Measurements from ENCODE around the gene CCNL1.

The CCNL1 gene

GRCh38 chr3:157170861-157171260, 10.9 kb upstream of the CCNL1 start:
- DNase-seq: peak; percentile 82 to 86

- DNase-seq: no peak
Observed at GRCh38 chr3:157167371-157168042, 7.6 kb upstream of the CCNL1 start.

GRCh38 chr3:157166561-157166960, 6.6 kb upstream of the CCNL1 start:
- no peak for DNase-seq

DNA sequence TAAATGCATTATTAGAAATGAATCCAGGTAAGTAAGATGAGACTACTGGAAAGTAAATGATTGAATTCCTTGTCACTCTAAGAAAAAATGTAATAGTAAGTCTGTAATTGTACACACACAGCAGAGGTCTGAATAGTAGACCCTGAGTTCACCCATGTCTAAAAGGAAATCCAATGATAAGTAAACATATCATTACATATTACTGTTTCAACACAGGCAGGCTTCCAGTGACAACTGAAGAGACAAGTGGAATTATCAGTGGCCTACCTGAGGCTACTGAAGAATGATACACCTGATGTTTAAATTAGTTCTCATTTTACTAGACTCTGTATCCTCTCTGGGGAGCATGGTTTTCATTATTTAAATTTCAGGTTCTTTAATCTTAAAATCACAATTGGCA, 6.2 kb upstream of the CCNL1 start:
- DNase-seq: no peak

- DNase-seq: no peak
Observed at GRCh38 chr3:157163217-157163953, 3.4 kb upstream of the CCNL1 start.

- DNase-seq: peak; percentile 31
Observed at GRCh38 chr3:157162620-157163019, 2.7 kb upstream of the CCNL1 start.

DNA sequence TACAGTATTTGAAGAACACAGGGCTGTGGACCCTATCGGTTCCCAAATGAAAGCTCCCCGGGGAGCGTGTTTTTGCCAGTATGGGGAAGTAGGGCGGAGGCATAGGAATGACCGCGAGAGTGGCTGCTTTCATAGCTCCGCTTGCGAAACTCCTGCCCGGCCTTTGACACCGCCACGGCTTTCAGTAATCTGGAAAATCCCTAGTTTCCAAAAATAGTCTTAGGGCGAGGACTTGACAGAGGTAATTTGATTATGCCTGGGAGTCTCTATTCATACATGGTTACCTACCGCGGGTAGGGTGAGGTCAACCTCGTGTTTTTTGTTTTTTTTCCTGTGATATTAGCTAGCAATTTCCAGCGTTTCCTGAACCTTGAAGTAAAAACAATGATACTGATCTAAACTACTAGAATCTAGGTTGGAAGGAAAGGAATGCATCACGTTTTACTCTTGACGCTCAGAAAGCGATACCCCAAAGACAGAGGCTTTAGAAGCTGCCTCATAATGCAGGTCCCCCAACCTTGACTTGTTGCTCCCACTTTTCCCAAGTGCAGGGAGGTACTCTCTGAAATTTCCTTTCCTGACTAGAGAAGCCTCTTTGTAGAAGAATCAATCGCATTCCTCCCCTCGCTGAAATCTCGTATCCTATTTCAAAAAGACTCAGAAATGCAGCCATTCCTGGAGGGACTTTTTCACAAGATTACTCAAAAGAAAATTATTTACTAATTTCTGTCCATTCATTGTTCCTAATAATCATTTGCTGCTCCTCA, 894 bp upstream of the CCNL1 start:
- peak; percentile 78 to 80 for DNase-seq

DNA sequence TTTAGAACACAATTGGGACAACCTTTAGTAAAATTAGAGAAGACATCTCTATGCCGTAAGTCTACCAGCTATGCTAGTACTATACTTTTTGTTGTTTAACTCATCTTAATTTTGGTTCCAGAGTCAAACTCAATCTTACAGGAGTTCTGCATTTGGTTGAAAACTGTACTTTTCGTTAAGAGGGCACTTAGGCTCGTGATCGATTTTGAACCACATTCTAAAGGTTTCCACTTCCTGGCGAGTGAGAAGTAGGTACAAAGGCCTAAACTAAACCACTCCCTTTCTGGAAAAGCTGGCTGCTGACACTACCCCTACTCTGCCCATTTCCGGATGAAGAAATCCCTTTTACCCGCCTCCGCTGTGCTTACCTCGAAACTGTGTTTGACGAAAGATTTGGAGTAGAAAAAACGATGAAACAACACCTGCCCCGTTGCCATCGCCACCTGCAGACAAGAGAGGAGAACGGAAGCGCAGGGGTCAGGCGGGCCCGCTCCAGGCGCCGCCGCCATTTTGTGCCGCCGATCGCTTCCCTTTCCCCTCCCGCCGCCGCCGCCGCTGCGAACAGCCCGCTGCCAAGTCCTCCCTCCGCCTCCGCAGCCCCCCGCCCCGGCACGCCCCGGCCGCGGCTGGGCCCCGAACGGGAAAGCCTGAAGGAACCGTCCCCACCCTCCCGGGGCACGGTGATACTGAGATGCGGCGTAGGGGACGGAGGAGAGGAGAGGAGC, 748 bp downstream of the CCNL1 start:
- peak; percentile 77 for DNase-seq

GRCh38 chr3:157157836-157158235, 2.1 kb downstream of the CCNL1 start:
- no peak for DNase-seq

GRCh38 chr3:157156837-157157635, 2.9 kb downstream of the CCNL1 start:
- DNase-seq: no peak

DNA sequence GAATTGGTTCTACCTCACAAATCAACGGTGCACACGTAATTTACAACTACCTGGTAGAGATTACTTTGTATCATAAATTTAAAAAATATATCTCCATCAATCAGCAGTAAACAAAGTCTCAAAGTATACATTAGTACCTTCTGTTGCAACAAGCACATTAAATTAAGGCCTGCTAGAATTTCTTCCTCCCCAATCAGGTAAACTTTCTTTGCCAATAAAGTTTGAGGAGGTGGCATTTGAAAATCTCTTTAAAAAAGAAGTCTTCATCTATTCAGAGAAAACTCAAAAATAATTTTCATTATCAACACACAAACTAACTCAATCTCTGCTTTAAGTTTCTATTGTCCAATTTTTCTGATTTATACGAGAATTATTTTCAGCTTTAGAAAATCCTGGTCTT, 4.4 kb downstream of the CCNL1 start:
- DNase-seq: no peak

DNA sequence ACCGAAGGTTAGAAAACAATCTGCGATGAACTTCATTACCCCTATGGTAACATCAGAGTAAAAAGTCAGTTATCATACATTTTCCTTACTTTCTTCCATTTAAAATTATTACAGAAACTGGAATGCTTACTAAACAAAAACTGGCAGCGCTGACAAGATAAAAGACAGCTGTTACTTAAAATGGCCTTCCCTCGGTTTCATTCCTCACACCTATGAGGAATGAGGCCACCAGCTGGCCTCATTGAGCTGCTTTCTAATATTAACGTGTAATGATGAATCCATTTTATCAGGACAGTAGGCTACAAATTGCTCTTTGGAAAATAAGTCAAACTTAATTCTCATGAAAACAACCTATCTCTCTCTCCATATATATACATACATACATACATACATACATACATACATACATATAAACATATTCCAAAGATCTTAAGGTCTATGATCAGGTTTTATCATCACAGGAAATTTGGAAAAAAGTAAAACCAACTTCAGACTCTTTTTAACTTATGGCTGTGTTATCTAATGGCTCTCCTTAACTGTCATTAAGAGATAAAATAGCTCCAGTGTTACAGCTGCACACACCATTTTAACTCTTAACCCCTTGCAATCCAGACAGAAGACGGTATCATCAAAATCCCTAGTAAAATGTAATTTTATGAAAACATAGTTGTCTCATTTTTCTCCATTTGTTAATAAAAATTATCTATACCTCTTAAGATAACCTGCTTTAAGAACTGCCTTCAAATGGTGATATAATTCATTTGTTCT, 5.2 kb downstream of the CCNL1 start:
- no peak for DNase-seq

DNA sequence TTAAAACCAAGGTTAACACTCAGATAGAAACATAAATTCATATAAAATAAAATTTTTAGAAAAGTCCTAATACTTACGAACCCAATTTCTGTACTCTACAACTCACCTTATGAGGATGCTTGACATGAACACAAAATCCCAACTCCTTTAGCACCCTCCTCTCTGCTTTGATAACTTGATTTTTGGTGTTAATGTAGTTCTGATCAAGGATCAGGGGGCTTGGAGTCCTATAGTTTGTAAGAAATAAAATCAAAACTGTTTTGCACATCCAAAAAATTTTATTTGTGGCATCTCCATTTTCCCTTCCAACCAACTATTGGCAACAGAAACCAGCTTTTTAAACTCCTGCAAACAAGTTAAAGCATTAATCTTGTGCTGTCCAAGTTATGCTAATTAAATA, 7.0 kb downstream of the CCNL1 start:
- DNase-seq: no peak

GRCh38 chr3:157152438-157152837, 7.5 kb downstream of the CCNL1 start:
- no peak for DNase-seq

GRCh38 chr3:157151627-157152026, 8.3 kb downstream of the CCNL1 start:
- DNase-seq: no peak

DNA sequence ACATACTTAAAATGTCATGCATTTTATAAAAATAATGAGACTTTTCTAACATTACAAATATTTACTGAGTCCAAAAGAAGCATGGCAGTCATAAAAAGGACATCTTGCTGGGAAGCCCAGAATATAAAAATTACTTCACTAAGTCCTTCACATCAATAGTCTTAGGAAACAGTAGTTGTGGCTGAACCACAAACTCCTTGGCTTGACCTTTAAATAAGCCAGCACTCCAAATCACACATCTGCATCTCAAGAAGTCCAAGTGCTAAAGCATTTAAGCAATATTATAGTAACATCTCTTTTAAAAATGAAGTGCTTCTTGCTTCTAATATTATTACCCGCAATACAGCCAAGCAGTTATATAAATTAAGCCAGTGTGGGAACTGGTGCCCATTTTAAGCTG, 8.8 kb downstream of the CCNL1 start:
- DNase-seq: no peak

DNA sequence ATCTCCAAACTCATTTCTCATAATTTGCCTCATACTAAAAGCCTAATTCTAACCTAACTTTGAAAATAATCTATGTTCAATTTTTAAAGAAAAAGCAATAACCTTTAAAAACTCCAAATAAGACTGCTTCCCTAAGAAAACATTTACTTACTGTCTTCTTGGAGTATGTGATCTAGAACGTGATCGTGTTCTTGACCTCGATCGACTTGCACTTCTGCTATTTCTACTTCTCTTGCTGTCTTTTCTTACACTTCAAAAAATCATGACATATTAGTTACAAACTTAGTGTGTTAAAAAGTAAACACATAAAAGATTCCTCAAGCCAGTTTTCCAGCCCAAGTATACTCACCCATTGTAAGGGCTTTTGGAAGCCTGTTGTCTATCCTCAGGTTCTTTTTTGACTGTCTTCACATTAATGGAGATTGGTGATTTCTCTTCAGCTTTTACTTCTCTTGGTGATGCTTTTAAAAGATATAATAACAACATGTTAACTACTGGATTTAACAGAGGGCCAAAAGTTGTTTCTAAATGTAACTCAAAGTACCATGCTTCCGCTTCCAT, 10.7 kb downstream of the CCNL1 start:
- no peak for DNase-seq

- DNase-seq: no peak
Observed at GRCh38 chr3:157148196-157148889, 11.6 kb downstream of the CCNL1 start.

DNA sequence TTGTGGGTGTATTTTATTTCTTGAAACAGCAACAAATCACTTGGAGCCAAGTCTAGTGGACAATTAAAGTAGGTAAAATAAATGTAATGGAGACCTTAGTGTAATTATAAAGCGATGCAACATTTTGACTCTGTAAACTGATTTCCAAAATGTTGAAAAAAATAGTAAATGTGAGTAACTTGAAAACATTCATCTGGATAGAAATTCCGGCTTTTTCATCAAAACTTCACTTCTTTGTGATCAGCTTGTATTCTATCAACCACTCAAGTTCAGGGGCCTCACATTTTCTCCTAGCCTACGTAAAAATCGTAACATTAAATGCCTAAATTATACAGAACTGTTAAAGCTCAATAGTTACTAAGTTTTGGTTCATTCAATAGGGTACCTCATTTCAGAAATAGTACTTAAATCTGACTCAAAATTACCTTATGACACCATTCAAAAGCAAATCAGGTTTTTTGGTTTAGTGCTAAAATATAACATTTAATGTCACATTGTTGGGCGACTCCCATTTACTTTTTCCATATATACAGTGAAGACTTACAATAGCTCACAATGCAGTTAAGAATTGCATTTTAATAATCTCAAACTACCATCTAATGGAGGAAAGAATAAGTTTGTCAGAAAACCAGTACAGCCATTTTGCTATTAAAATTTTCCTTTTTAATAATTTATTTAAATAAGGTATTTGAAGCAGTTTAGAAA, 12.7 kb downstream of the CCNL1 start:
- DNase-seq: no peak
